MV-4-11 (cell line): ENCODE results near the gene SQOR.
A peak's percentile ranks its signal among the peaks of the same experiment; 100 is the strongest.

ENCODE experiments used
- DNase-seq: peaks from one replicate; lab custom pipeline; 2025; lab: John Stamatoyannopoulos, UW

Gene SQOR

DNA sequence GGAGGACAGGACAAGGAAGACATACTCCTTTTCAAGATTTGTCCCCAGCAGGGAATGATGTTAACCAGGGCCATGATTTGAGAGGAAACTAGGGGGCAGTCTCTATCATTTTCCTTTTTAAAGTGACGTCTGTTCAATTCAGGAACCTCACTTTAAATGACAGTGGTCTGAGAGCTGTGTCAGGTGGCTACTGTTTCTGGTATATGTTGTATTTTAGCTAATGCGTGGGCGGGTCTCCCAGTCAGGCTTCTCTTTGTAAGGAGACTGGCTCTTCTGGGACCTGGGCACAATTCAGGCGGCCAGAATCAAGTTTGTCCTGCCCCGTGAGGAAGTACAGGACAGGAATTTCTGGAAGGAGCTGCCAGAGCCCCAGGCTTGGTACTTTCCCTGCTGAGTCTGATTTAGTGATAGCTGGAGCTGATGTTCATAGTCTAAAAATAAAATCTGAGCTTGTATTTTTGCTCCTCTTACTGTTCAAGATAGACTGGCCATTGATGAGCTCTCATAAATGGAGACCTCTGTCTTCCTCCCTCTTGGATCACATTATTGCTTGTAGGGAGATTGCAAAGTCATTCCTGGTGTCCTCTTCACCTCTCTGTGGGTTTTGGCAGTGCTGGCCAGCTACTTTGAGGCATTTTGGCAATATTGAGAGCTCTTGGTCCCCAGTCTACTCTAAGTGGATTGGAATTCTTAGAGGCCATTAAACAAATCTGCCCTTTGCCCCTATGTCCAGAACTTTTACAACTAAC is 25.6 kb downstream of the SQOR start:
- no peak for DNase-seq

DNA sequence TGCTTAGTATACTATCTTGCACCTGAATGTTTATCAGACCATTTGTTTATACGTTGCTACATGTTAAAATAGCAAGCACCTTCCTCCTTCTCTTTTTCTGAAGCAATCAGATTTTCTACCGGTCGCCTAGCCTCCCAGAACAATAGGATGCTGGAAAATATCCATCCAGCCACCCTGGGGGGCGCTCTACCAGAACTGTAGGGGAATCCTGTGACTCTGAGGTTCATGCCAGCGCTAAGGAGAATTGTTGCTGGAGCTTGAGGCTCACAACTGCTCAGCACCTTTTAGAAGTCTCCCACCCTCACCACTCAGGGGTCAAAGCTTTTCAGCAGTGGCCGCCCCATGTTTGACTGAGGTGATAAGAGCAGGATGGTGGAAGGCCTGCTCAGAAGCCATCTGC is 27.5 kb downstream of the SQOR start:
- DNase-seq = no peak

DNA sequence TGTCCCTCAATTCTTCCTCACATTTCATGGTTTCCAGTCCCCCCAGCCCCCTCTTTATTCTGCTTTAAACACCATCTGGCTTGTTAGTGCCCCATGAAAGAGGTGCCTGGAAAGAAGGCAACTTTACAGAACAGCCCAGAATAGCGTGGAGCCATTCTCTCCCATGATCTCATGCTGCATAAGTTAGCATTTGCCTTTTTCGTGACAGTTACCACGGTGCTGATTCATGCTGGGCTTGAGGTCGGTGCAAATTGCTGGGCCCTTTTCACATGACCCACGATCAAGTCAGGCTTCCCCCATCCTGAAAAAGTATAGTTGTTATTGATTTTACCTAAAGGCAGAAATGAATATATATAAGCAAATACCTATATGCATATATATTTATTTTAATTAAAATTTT is 29.6 kb downstream of the SQOR start:
- peak; percentile 6 for DNase-seq

GRCh38 chr15:45665261-45665660 is 30.4 kb downstream of the SQOR start:
- DNase-seq = no peak

DNA sequence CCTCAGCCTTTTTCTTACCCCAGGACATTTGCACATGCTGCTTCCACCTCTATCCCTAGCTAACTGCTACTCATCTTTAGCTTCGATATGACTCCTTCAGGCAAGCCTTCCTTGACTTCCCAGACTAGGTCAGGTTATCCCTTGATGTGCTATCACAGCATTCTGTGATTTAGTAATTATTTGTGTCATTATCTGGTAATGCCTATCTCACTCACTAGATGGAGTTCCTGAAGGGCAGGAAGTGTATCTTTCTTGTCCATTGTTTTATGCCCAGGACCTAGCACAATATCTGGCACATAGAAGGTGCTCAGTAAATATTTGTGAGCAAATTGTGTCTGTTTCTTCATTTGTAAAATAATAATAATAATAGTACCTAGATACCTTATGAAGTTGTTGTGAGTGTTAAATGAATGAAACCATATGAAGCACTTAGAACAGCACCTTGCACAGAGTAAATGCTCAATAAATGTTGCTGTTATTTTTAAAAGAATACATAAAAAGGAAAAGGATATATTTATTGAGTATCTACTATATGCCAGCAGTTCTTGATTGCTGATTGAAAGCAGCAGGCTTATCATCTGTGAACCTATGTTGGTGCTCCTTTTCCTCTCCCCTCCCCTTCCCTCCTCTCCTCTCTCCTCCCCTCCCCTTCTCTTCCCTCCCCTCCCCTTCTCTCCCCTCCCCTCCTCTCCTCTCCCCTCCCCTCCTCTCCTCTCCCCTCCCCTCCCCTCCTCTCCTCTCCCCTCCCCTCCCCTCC is 31.5 kb downstream of the SQOR start:
- no peak for DNase-seq

DNA sequence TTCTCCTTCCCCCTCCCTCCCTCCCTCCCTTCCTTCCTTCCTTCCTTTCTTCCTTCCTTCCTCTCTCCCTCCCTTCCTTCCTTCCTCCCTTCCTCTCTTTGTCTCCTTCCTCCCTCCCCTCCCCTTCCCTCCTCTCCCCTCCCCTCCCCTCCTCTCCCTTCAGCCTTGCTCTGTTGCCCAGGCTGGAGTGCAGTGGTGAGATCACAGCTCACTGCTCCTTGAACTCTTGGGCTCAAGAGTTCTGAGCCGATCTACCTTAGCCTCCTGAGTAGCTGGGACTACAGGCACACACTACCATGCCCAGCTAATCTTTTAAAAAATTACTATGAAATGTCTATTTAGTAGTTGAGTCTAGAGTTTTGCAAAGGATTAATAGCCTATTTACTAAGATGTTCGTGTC is 32.2 kb downstream of the SQOR start:
- no peak for DNase-seq

GRCh38 chr15:45668386-45668785 is 33.6 kb downstream of the SQOR start:
- DNase-seq = no peak

DNA sequence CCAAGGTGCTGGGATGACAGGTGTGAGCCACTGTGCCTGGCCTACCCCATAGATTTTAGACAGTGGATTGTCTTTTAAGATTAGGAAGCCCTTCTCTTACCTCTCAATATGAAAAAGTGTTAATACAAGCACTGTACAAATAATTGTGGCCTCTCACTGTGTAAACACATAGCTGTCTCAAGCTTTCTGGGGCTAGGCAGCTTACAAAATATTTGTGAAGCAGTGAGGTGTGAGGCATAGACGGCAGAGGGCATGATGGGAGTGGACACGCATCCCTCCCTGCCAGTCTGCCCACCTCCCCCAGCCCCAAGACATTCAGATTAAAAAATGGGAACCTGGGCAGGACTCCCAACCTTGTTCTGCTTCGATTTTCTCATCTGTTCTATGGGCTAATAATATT is 34.6 kb downstream of the SQOR start:
- DNase-seq = no peak

GRCh38 chr15:45670091-45670490 is 35.3 kb downstream of the SQOR start:
- no peak for DNase-seq

DNA sequence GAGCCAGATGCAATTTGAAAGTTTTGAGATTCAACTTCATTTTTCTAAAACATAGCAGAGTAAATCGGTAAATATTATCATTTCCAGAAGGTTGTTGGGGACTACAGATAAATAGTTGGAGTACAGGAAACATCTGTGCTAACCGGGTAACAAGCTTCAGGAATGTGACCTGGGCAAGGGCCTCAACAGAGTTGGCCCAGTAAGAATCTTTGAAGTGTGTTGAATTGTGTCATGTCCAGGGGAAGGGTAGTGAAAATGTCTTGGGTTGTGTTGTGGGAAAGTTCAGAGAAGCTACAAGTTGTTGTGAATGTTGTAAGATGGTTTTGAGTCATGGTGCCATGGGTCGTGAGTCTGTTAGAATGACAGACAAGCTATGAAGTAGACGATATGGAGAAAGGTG is 35.7 kb downstream of the SQOR start:
- DNase-seq = no peak

- no peak for DNase-seq
Measured at GRCh38 chr15:45674677-45675076, 39.8 kb downstream of the SQOR start.

DNA sequence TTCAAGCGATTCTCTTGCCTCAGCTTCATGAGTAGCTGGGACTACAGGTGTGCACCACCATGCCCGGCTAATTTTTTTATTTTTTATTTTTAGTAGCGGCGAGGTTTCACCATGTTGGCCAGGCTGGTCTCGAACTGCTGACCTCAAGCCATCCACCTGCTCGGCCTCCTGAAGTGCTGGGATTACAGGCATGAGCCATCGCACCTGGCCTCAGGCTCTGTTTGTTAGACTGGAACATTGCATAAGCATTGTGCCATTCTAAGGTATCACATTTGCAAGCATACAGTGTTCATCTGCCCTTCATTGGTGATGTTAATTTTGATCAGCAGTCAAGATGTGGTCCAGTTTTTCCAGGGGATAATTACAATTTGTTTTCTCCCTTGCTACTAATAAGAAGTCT is 43.0 kb downstream of the SQOR start:
- no peak for DNase-seq

DNA sequence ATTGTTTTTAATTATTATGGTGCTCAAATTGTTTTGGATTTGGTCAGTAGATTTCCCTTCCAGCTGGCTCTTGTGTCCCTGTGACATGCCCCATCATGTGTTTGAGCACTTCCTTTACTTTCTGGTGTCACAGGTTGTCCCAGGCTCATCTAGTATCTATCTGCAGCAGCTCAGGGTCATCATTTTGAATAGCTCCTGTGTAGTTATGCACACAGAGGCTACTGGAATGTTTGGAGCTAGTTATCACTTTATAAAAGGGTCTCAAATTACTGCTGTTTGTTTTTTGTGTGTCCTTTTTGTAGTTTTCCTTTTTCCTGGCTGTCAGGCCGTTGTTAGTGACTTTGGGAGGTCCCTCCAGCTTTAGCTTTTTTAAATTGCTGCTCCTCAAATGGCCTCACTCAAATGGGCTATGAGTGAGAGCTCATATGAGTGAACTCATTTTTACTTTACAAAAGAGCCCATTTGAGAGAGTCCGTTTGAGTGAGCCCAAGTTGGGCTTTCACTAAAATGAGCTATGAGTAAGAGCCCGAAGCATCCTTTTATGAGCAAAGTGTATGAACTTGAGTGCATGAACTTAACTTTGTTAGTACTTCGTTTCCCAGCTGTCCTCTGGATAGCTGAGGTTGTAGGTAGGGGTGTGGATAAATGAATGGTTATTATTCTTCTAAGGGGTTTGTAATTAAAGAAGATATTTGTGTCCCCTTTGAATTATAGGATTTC is 43.8 kb downstream of the SQOR start:
- no peak for DNase-seq

- no peak for DNase-seq
Measured at GRCh38 chr15:45684533-45684932, 49.7 kb downstream of the SQOR start.

DNA sequence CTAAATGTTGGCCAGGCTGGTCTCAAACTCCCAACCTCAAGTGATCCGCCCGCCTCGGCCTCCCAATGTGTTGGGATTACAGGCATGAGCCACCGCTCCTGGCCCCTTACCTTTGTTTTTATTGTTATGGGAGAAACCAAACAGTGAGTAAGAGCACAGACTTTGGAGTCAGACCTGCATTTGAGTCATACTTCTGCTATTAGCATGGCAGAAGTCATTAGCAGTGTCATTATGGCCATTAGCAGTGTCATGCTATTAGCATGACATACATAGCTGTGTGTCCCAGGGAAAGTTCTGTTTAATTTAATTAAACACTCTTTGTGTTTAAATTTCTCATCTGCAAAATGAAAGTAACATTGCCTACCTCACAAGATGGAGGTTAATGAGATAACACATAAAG is 54.8 kb downstream of the SQOR start:
- DNase-seq = no peak

DNA sequence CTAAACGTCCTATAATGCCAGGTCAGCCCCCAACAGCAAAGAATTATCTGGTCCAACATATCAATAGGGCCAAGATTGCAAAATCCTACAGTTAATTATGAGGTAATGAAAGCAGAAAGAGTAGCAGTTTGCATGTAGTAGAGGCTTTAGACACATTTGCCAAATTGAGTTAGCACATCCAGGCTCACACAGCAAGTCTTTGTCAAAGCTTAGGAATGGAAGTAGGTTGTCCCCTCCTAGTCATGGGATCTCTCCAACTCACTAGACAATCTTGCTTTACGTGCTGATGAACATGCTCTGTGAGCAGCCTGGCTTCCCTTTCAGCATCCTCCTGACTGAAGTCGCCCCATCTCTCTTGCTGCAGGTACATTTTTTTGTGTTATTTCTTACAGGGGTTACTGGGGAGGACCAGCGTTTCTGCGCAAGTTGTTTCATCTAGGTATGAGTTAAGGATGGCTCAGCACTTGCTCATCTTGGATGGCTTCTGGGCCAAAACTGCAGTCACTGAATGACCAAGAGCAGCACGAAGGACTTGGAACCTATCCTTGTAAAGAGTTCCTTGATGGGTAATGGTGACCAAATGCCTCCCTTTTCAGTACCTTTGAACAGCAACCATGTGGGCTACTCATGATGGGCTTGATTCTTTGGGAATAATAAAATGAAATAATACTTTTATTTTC is 55.9 kb downstream of the SQOR start:
- no peak for DNase-seq

GRCh38 chr15:45701108-45701507 is 66.3 kb downstream of the SQOR start:
- DNase-seq = no peak

DNA sequence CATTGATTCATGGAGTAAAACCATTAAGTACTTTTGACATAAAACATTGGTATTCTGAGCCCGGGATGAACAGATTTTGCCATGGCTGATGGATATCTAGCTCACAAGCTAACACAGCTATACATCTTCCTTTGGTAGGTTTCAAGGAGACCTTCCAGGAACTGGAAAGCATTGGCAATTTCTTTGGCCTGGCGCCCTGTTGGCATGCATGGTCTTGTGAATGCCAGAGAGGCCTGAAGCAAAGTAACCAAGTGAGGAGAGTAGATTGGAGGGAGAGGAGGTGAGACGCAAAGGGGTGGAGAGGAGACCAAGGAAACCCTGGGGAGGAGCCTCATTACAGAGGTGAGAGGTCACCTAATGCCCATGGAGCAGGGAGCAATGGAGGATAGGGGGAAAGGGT is 67.2 kb downstream of the SQOR start:
- no peak for DNase-seq

DNA sequence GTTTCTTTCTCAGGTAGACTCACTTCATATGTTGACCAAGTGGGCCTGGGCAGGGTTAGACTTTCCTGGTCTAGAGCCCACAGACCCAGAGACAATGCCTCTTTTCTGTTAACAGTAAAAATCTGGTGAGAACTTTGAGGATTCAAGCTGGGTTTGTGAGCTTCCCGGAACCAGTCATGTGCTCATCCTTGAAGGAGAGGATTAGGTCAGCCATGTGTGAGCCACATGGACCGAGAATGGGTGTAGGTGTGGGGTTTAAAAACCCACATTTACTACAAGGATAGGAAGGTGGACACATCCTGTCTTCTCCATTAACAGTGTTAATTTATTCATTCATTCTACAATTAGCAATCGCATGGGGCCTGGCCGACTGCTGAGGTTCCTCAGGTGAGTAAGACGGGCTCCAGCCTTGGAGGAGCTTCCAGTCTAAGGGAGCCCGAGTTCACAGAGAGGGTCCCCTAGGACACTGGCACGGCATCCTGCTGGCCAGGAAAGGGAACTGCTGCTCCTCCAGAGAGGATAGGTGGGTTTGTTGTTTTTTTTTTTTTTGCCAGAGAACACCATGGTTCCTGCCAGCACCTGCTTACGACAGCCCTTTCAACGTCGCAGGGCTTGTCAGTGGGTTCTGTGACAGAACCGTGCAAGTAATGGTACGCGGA is 69.0 kb downstream of the SQOR start:
- no peak for DNase-seq

GRCh38 chr15:45704329-45705249 is 69.8 kb downstream of the SQOR start:
- DNase-seq = no peak
